ENCODE measurements around the gene CAVIN1.

GRCh38 chr17:42442196-42442565 lies 19.1 kb upstream of the CAVIN1 start:
- TF ChIP-seq CTCF (IDR thresholded peaks at IDR 0.05) (no peak), POLR2A (IDR thresholded peaks at IDR 0.05) (no peak)

Measured in Peyer's patch (tissue), 4 donors.